PFSK-1 (cell line): ENCODE measurements around the gene P2RY13.

Experiments
- FOXP2 ChIP-seq: optimal IDR thresholded peaks from 2 replicates; pipeline ENCODE3; 2011; ENCODE audit warnings: borderline replicate concordance, control low read depth, inconsistent platforms; ENCODE audit not compliant: insufficient read depth; ENCODE audit errors: extremely low read length, extremely low read depth
- POLR2AphosphoS5 ChIP-seq: IDR thresholded peaks from 2 replicates; pipeline ENCODE4 v1.6.1; 2012; ENCODE audit warnings: low read depth, mild to moderate bottlenecking, control low read depth, low read length, moderate library complexity
- REST ChIP-seq, 2 experiments: IDR thresholded peaks; 2 replicates each; pipeline versions ENCODE4 v1.6.1 to v1.8.0; 2011 to 2012; ENCODE audit warnings: low read depth in 2 of 2, low read length in 2 of 2, control low read depth in 1 of 2, inconsistent platforms in 1 of 2, mild to moderate bottlenecking in 1 of 2, moderate library complexity in 1 of 2; ENCODE audit not compliant: insufficient read depth in 1 of 2
- SIN3A ChIP-seq: IDR thresholded peaks from 2 replicates; pipeline ENCODE4 v1.6.1; 2012; ENCODE audit warnings: mild to moderate bottlenecking, low read length, moderate library complexity, borderline replicate concordance; ENCODE audit not compliant: insufficient read depth
- TAF1 ChIP-seq: IDR thresholded peaks from 2 replicates; pipeline ENCODE4 v1.6.1; 2012; ENCODE audit warnings: low read length, control low read depth, borderline replicate concordance; ENCODE audit not compliant: insufficient read depth

P2RY13 gene

GRCh38 chr3:151312972-151313371, 16.4 kb downstream of the P2RY13 start:
- TF ChIP-seq REST (IDR thresholded peaks at IDR 0.05; ENCODE audit: insufficient read depth in 1 of 2, low read depth in 2 of 2, low read length in 2 of 2) (no peak), SIN3A (no peak), TAF1 (no peak), POLR2AphosphoS5 (no peak), FOXP2 (no peak)

- TF ChIP-seq REST (IDR thresholded peaks at IDR 0.05; ENCODE audit: insufficient read depth in 1 of 2, low read depth in 2 of 2, low read length in 2 of 2) (no peak), POLR2AphosphoS5 (no peak)
These were observed 19.8 kb downstream of the P2RY13 start for GRCh38 chr3:151309566-151309965.

GRCh38 chr3:151307583-151308488, 21.5 kb downstream of the P2RY13 start:
- TF ChIP-seq REST (IDR thresholded peaks at IDR 0.05; ENCODE audit: insufficient read depth in 1 of 2, low read depth in 2 of 2, low read length in 2 of 2) (no peak), FOXP2 (no peak), SIN3A (no peak), POLR2AphosphoS5 (no peak), TAF1 (no peak)

- no peak for TF ChIP-seq SIN3A
- no peak for TF ChIP-seq REST (IDR thresholded peaks at IDR 0.05; ENCODE audit: insufficient read depth in 1 of 2, low read depth in 2 of 2, low read length in 2 of 2)
- TF ChIP-seq FOXP2 = no peak
- TF ChIP-seq POLR2AphosphoS5 = no peak
- no peak for TF ChIP-seq TAF1
These were observed 22.2 kb downstream of the P2RY13 start for GRCh38 chr3:151307131-151307530.
